ENCODE measurements around the gene GRM8. TPM values are rescaled to one million over a fixed set of nuclear protein-coding genes. Genes with fewer than 3 reads are reported as not detected.

The GRM8 gene
- total RNA-seq, 2 experiments from 2014 or later, result not detected

DNA sequence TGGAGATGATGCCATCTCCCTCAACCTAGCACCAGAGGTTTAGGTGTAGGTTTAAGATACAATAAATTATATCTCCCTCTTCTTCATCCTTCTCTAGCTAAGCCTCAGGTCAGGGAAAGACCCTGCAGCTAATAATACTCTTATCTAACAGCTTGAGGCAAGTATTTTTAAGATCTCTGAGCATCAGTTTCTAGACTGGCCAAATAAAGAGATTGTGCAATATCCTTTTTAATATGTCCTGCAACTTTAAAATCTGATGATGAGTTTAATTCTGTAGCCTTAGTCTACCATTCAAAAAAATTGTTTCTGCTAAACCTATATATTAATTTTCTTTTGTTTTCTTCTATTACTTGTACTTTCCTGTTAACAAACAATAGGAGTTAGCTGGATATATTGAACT is 850.8 kb downstream of the GRM8 start:
- Histone ChIP-seq H3K4me2 (ENCODE audit: low read length) (no peak overlapping the region), H3K27ac (ENCODE audit: low read depth, low read length, poor library complexity, severe bottlenecking) (no peak overlapping the region), H3K9me2 (ENCODE audit: insufficient read depth, low read length) (no peaks in the 10 kb centered on the region), H3K36me3 (ENCODE audit: insufficient read depth, low read length) (no peaks in the 10 kb centered on the region), H3K4me1 (ENCODE audit: insufficient read depth, low read length, poor library complexity, severe bottlenecking) (no peaks in the 10 kb centered on the region), H3K79me2 (ENCODE audit: insufficient read depth, low read depth, low read length) (no peaks in the 10 kb centered on the region), H3K4me3 (ENCODE audit: low read depth, low read length, poor library complexity, severe bottlenecking) (no peak overlapping the region), H4K20me1 (ENCODE audit: insufficient read depth, low read length) (no peaks in the 10 kb centered on the region), H3K9me3 (ENCODE audit: low read length) (no peaks in the 10 kb centered on the region), H2AFZ (ENCODE audit: low read length) (no peak overlapping the region)
- DNase-seq (ENCODE audit: low spot score), result no peak
- POLR2A ChIA-PET, result interaction anchor here (2.1 to 2.8 kb wide), 2 partner anchors 11 to 14 kb away, joined by 6 to 22 read pairs; no protein-coding TSS in a partner anchor
- CTCF ChIA-PET (ENCODE audit: unreplicated experiment), result no interaction called here
- intact Hi-C loops (cut with micrococcal nuclease; ENCODE audit: unreplicated experiment), result no loop called here
- no peak for TF ChIP-seq CTCF (conservative IDR thresholded peaks at IDR 0.05; ENCODE audit: low read length)
- no peak for TF ChIP-seq EZH2phosphoT487 (IDR thresholded peaks at IDR 0.05; ENCODE audit: borderline replicate concordance, low read depth, low read length)
- BruUV-seq (replicated peaks), result no TSS peak

- POLR2A ChIA-PET, result interaction anchor here (1.2 kb wide), 1 partner anchor 14 kb away, joined by 4 read pairs; no protein-coding TSS in a partner anchor
- H3K4me3 ChIP-seq (ENCODE audit: low read depth, low read length, poor library complexity, severe bottlenecking), result no peak overlapping the region
- H3K79me2 ChIP-seq (ENCODE audit: insufficient read depth, low read depth, low read length), result no peaks in the 10 kb centered on the region
- H4K20me1 ChIP-seq (ENCODE audit: insufficient read depth, low read length), result no peaks in the 10 kb centered on the region
- intact Hi-C loops (cut with micrococcal nuclease; ENCODE audit: unreplicated experiment), result no loop called here
- TF ChIP-seq CTCF (conservative IDR thresholded peaks at IDR 0.05; ENCODE audit: low read length) (no peak), EZH2phosphoT487 (IDR thresholded peaks at IDR 0.05; ENCODE audit: borderline replicate concordance, low read depth, low read length) (no peak)
- no peak for DNase-seq (ENCODE audit: low spot score)
- no TSS peak for BruUV-seq (replicated peaks)
- no peaks in the 10 kb centered on the region for H3K9me2 ChIP-seq (ENCODE audit: insufficient read depth, low read length)
- no peaks in the 10 kb centered on the region for H3K4me1 ChIP-seq (ENCODE audit: insufficient read depth, low read length, poor library complexity, severe bottlenecking)
- no peaks in the 10 kb centered on the region for H3K9me3 ChIP-seq (ENCODE audit: low read length)
- H2AFZ ChIP-seq (ENCODE audit: low read length), result no peak overlapping the region
- H3K36me3 ChIP-seq (ENCODE audit: insufficient read depth, low read length), result no peaks in the 10 kb centered on the region
- H3K27ac ChIP-seq (ENCODE audit: low read depth, low read length, poor library complexity, severe bottlenecking), result no peak overlapping the region
- H3K4me2 ChIP-seq (ENCODE audit: low read length), result no peak overlapping the region
- CTCF ChIA-PET (ENCODE audit: unreplicated experiment), result no interaction called here
These were observed 853.8 kb downstream of the GRM8 start for GRCh38 chr7:126398851-126399529.

DNA sequence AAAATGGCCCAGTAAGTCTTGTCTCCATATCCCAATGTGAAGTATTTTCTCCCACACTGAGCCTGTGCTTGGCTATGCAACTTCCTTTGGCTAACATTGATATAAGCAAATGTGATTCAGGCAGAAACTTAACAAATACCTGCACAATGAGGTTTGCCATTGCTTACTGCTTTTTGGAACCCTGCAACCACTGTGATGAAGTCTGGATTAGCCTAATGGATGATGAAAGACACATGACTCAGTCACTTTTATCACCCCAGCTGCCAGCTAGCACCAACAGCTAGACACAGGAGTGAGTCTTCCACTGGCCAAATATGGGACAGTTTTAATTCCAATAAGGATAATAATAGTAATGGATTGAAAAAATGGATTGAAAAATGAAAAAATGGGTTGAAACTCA is 854.5 kb downstream of the GRM8 start:
- TF ChIP-seq EZH2phosphoT487 (IDR thresholded peaks at IDR 0.05; ENCODE audit: borderline replicate concordance, low read depth, low read length) (no peak), CTCF (conservative IDR thresholded peaks at IDR 0.05; ENCODE audit: low read length) (no peak)
- no peaks in the 10 kb centered on the region for H3K9me3 ChIP-seq (ENCODE audit: low read length)
- intact Hi-C loops (cut with micrococcal nuclease; ENCODE audit: unreplicated experiment), result no loop called here
- H3K27ac ChIP-seq (ENCODE audit: low read depth, low read length, poor library complexity, severe bottlenecking), result no peak overlapping the region
- no peaks in the 10 kb centered on the region for H4K20me1 ChIP-seq (ENCODE audit: insufficient read depth, low read length)
- no peaks in the 10 kb centered on the region for H3K36me3 ChIP-seq (ENCODE audit: insufficient read depth, low read length)
- CTCF ChIA-PET (ENCODE audit: unreplicated experiment), result no interaction called here
- no peak overlapping the region for H3K4me2 ChIP-seq (ENCODE audit: low read length)
- H2AFZ ChIP-seq (ENCODE audit: low read length), result no peak overlapping the region
- H3K79me2 ChIP-seq (ENCODE audit: insufficient read depth, low read depth, low read length), result no peaks in the 10 kb centered on the region
- H3K4me1 ChIP-seq (ENCODE audit: insufficient read depth, low read length, poor library complexity, severe bottlenecking), result no peaks in the 10 kb centered on the region
- POLR2A ChIA-PET, result no interaction called here
- no peak overlapping the region for H3K4me3 ChIP-seq (ENCODE audit: low read depth, low read length, poor library complexity, severe bottlenecking)
- no peak for DNase-seq (ENCODE audit: low spot score)
- no peaks in the 10 kb centered on the region for H3K9me2 ChIP-seq (ENCODE audit: insufficient read depth, low read length)
- no TSS peak for BruUV-seq (replicated peaks)
